Measurements from ENCODE around the gene RBMS3.
"Not testable (repeated sequence)": the region's sequence is repeated elsewhere in the genome, so short reads cannot be mapped to it uniquely, and the experiment has no call there.

Gene RBMS3

GRCh38 chr3:29280404-29281093 is at the start of gene RBMS3:
Gene RBMS3 (plus strand): TSS chr3:29281071.
- peak; percentile 36 for DNase-seq

- DNase-seq = not testable (repeated sequence)
These were observed 47.7 kb upstream of the RBMS3 start for GRCh38 chr3:29233126-29233525.

- no peak for DNase-seq
These were observed 44.6 kb upstream of the RBMS3 start for GRCh38 chr3:29236146-29236840.

DNA sequence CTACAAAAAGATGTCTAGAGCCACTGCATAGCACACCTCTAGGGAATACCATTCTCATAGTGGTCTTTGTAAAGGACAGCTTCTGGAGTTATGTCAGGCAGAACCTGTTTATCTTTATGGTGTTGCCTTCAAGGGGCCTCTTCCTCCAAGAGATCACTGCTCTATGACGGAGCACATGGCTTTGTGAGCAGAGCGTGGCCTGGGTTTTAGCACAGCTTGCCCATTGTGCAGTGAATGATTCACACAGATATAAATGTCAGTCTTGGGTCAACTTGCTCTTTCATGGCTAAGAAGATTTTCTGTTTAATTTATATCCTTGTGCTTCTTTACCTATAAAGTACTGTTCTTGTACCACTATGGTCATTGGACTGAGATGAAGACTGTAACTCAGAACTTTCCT is 41.5 kb upstream of the RBMS3 start:
- DNase-seq = no peak

GRCh38 chr3:29240248-29240647 is 40.6 kb upstream of the RBMS3 start:
- DNase-seq = no peak

GRCh38 chr3:29240887-29241286 is 40.0 kb upstream of the RBMS3 start:
- no peak for DNase-seq

- DNase-seq = no peak
These were observed 39.0 kb upstream of the RBMS3 start for GRCh38 chr3:29241855-29242254.

DNA sequence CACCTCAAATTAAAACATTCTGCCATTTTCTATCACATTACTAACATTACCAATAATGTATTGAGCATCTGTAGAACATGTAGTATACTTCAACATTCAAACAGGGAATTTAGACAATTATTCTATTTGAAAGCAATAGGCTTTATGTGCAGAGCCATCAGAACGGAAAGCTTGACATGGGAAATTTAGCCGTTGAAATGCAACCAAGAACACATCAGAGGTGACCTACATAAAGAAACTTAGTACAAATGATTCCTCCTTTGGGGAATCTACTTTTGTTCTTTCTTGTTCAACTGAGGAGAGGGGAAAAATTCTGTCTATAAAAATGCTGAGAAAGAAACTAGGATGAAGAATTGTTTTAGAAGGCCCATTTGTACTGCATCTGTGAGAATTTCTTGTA is 38.6 kb upstream of the RBMS3 start:
- no peak for DNase-seq

DNA sequence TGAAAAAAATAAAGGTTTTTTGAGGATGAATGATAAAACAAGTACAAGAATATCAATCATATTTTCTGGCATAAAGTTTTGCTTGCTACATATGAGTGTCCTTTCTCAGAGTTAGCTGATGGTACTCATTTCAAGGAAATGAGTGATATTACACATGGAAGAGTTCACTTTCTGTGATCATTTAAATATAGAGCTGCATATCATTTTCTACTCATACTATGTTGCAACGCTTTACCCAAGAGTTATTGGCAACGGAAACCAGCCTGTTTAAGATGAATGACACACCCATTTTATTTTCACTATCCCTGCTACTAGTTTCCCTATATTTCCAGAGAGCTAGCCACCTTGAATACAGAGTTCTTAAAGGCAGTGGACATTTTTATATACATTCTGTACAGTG is 35.4 kb upstream of the RBMS3 start:
- DNase-seq = no peak

DNA sequence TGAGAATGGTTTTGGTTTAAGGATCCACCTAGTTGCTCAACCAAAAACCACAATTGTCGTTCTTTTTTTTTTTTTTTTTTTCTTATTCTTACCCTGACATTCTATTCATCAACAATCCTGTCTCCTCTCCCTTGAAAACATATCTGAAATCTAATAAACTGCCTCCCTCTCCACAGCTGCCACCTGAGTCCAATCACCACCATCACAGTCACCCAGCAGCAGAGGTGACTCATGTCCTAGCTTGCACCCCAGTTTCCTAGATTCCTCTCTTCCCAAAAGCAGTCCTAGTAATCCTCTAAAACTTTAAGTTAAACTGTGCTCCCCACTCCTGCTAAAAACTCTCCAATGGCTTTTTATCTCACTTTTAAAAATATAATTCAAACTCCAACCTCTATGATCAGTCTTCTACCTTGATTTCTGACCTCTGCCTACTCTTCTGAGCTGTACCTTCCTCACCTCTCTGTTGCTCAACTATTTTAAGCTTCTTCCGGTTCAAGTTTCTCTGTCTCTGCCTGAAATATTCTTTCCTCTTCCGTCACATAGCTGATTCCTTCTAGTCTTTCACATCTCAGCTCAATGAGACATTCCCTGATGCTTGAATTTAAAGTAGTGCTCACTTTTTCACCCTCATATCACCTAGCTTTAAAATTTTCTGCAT is 33.7 kb upstream of the RBMS3 start:
- no peak for DNase-seq

- DNase-seq = no peak
These were observed 31.0 kb upstream of the RBMS3 start for GRCh38 chr3:29249829-29250345.

DNA sequence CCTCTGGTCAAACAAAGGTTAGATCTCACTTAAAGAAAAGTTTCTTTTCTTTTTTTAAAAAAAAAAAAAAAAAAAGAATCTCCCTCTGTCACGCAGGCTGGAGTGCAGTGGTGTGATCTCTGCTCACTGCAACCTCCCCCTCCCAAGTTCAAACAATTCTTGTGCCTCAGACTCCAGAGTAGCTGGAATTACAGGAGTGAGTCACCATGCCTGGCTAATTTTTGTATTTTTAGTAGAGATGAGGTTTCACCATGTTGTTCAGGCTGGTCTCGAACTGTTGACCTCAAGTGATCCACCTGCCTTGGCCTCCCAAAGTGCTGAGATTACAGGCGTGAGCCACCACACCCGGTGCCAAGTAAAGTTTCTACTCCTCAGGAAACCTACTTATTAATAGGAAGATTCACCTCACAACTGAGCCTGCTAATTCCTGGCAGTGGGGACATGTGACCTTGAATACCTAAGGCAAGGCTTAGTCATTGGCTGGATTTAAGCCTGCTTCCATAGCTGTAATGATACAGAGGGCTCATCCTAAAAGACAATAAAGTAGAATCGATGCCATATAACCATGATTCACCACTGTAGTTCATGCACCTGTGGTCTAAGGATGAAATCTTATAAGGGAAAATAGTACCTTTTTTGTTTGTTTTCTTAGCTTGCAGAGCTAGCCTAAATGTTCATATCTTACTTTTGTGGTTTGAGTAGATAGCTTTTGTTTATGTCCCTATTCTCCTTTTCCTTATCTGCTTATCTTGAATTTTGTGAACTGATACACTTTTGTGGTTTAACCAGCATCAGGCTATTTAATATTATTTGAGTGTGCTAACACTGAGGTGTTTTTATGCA is 24.8 kb upstream of the RBMS3 start:
- no peak for DNase-seq

DNA sequence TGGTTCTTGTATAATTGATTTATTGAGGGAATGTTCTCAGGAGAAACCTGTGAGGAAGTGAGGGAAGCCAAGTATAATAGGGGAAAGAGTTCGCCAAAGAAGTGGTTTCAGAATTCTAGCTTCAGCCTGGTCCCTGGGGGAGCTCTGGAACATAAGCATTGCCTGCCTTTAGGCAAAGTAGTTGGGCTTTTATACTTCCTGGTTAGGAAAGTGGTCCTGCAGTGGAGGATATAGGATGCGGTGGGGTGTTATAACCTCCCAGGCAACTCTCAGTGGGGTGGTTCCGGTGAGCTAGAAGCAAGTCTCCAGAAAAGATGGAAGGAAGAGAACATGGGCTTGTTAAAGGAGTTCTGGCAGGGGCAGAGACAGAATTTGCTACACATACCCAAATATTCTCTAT is 22.7 kb upstream of the RBMS3 start:
- no peak for DNase-seq

DNA sequence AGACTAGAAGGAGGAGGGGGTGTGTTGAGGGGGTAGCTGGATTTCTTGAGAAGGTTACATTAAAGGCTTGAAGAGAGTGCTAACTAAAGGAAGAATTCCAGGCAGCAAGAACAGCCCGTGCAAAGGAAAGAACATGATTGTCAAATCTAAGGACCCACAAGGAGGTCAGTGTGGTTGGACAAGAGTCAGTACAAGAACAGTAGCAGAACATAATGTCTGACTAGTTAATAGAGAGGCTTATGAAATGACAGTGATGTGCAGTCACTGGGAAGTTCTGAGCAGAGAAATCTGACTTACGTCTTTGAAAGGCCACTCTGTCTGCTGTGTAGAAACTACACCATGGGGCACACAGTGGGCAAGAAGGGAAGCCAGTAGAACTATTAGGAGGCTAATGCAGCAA is 19.8 kb upstream of the RBMS3 start:
- DNase-seq = no peak

- no peak for DNase-seq
These were observed 17.4 kb upstream of the RBMS3 start for GRCh38 chr3:29263476-29263875.

GRCh38 chr3:29265509-29266072 is 15.3 kb upstream of the RBMS3 start:
- DNase-seq = no peak

DNA sequence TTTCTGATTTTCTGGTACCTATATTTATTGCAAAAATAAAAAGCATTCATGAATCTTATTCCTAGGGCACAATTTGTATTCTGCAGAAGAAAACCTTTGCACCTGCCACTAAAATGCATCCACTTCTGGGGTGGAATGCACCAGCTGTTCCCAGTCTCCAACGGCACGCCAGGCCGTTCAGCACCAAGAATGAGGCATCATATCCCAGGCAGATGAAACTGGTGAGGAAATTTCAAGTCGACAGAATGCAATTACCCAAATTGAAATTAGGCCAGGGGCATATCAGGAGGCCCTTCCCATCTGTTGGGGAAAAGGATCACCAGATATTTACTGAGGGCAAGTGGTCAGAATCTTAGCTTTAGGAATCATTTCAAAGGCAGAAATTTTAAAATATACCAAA is 13.6 kb upstream of the RBMS3 start:
- DNase-seq = no peak

DNA sequence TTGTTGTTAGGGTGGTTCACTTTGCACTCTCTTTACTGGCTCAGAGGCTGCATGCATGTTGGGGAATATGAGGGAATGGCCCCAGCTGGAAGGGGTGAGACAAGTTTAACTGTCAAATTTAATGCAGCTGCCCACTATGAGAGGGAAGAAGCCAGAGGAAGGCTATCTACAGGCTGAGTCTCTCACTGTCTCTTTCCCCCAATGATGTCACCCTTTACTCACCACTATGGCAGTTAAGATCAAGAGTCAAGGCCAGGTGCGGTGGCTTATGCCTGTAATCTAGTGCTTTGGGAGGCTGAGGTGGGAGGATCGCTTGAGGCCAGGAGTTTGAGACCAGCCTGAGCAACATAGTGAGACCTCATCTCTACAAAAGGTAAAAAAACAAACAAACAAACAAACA is 12.2 kb upstream of the RBMS3 start:
- no peak for DNase-seq

DNA sequence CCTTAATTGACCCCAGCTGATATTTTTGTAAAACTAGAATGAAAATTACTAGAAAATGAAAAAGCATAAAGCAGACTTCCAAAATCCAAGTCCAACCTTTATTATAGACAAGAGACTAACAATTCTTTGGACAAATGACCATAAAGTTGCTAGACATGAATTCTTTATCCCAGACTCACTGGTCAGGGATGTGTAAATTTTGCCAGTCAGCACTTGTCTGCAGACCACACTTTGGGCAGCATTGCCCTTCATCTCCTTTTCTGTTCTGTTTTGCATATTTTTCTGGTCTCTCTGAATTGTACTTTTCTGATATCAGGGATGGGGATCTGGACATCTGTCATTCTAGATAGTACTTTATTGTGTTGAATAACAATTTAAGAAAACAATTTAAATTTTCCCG is 10.1 kb upstream of the RBMS3 start:
- no peak for DNase-seq

GRCh38 chr3:29271475-29271874 is 9.4 kb upstream of the RBMS3 start:
- no peak for DNase-seq

DNA sequence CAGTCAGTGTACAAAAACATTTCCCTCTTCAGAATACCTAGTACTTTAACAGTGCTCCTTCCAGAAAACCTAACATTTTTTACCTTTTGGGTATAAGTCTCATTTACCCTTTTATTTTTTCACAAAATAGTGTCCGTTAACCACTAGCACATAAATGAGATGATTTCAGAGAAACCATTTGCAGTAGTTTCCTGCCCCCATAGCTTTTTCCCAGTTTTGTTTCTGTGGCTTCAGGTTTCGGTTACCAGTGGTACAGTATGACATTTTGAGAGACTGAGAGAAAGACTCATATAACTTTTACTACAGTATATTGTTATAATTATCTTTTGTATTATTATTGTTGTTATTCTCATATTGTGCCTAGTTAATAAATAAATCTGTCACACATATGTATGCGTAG is 6.2 kb upstream of the RBMS3 start:
- no peak for DNase-seq

DNA sequence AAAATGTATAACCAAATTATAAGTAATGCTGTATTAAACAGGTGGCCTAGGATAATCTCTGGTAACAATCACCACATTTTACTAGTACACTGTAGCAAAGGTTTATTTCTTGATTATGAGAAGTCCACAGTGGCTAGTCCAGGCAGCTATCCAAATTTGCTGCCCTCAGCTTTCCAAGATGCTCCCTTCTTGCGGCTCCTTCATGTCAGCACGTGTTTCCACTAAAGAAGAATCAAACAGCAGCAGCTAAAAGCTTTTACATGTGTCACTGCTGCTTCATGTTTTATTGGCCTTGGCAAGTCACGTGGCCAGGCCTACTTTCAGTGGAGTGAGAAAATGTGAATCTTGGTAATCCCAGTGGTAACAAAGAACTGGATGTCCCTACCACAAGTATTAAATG is 5.6 kb upstream of the RBMS3 start:
- no peak for DNase-seq

GRCh38 chr3:29277249-29277648 is 3.6 kb upstream of the RBMS3 start:
- DNase-seq = no peak
